H9 (cell line): ENCODE results near the gene IGF1R. TPM values are rescaled to one million over a fixed set of nuclear protein-coding genes. Genes with fewer than 3 reads are reported as not detected.

Experiments
- DNase-seq: peaks from one replicate; pipeline ENCODE4 v3.0.0-alpha.2; 2017
- H2AFZ ChIP-seq: one replicate; pipeline ENCODE4 v1.6.1; 2013; ENCODE audit warnings: mild to moderate bottlenecking, low read length, control low read depth, moderate library complexity
- H2AK5ac ChIP-seq: 2 replicates; pipeline ENCODE4 v1.6.1; 2013; ENCODE audit warnings: low read length, control low read depth, mixed read lengths; ENCODE audit not compliant: insufficient read length
- H2BK120ac ChIP-seq: one replicate; pipeline ENCODE4 v1.6.1; 2013; ENCODE audit warnings: low read depth, mild to moderate bottlenecking, low read length, control low read depth, inconsistent platforms; ENCODE audit not compliant: poor library complexity, severe bottlenecking
- H2BK12ac ChIP-seq: 2 replicates; pipeline ENCODE4 v1.6.1; 2013; ENCODE audit warnings: low read length, control low read depth, mixed read lengths, low read depth; ENCODE audit not compliant: insufficient read length
- H2BK15ac ChIP-seq: 2 replicates; pipeline ENCODE4 v1.6.1; 2013; ENCODE audit warnings: low read depth, low read length, control low read depth
- H2BK20ac ChIP-seq: one replicate; pipeline ENCODE4 v1.6.1; 2013; ENCODE audit warnings: low read depth, mild to moderate bottlenecking, low read length, control low read depth, inconsistent platforms; ENCODE audit not compliant: poor library complexity, severe bottlenecking
- H2BK5ac ChIP-seq: 2 replicates; pipeline ENCODE4 v1.6.1; 2013; ENCODE audit warnings: low read length, control low read depth, mixed read lengths; ENCODE audit not compliant: insufficient read length
- H3K14ac ChIP-seq: 2 replicates; pipeline ENCODE4 v1.6.1; 2013; ENCODE audit warnings: low read length, control low read depth; ENCODE audit not compliant: insufficient read depth
- H3K18ac ChIP-seq: 2 replicates; pipeline ENCODE4 v1.6.1; 2013; ENCODE audit warnings: low read depth, mild to moderate bottlenecking, mixed read lengths, low read length, control low read depth; ENCODE audit not compliant: insufficient read length
- H3K23ac ChIP-seq: 2 replicates; pipeline ENCODE4 v1.6.1; 2013; ENCODE audit warnings: low read length, control low read depth, mixed read lengths, low read depth; ENCODE audit not compliant: insufficient read length
- H3K23me2 ChIP-seq: 2 replicates; pipeline ENCODE4 v1.6.1; 2013; ENCODE audit warnings: low read depth, mild to moderate bottlenecking, mixed read lengths, low read length, control low read depth; ENCODE audit not compliant: insufficient read length, poor library complexity, severe bottlenecking
- H3K27ac ChIP-seq: 2 replicates; pipeline ENCODE4 v1.5.1; 2013; ENCODE audit warnings: low read length, control low read depth, mixed read lengths, low read depth; ENCODE audit not compliant: insufficient read length
- H3K27me3 ChIP-seq: 2 replicates; pipeline ENCODE4 v1.6.1; 2013; ENCODE audit warnings: low read length, control low read depth, inconsistent platforms; ENCODE audit not compliant: insufficient read depth
- H3K4ac ChIP-seq: 2 replicates; pipeline ENCODE4 v1.6.1; 2013; ENCODE audit warnings: low read depth, mild to moderate bottlenecking, control low read depth, inconsistent platforms, low read length, moderate library complexity
- H3K4me1 ChIP-seq: 2 replicates; pipeline ENCODE4 v1.6.1; 2013; ENCODE audit warnings: low read length, control low read depth, inconsistent platforms; ENCODE audit not compliant: insufficient read depth
- H3K4me2 ChIP-seq: 2 replicates; pipeline ENCODE4 v1.6.1; 2013; ENCODE audit warnings: low read length, control low read depth, mixed read lengths; ENCODE audit not compliant: insufficient read length, insufficient read depth
- H3K56ac ChIP-seq: 2 replicates; pipeline ENCODE4 v1.6.1; 2013; ENCODE audit warnings: low read depth, mild to moderate bottlenecking, mixed read lengths, low read length, control low read depth; ENCODE audit not compliant: insufficient read length
- H3K79me1 ChIP-seq: 2 replicates; pipeline ENCODE4 v1.6.1; 2013; ENCODE audit warnings: low read depth, mild to moderate bottlenecking, moderate library complexity, low read length, control low read depth, inconsistent platforms; ENCODE audit not compliant: insufficient read depth, poor library complexity, severe bottlenecking
- H3K79me2 ChIP-seq: 2 replicates; pipeline ENCODE4 v1.6.1; 2013; ENCODE audit warnings: low read length, control low read depth, inconsistent platforms; ENCODE audit not compliant: insufficient read depth
- H3K9ac ChIP-seq: 2 replicates; pipeline ENCODE4 v1.6.1; 2013; ENCODE audit warnings: low read length, control low read depth, mixed read lengths; ENCODE audit not compliant: insufficient read length; ENCODE audit errors: extremely low read depth
- H3K9me3 ChIP-seq: one replicate; pipeline ENCODE4 v1.6.1; 2013; ENCODE audit warnings: low read depth, low read length, inconsistent platforms; ENCODE audit not compliant: control insufficient read depth
- H3T11ph ChIP-seq: one replicate; pipeline ENCODE4 v1.6.1; 2013; ENCODE audit warnings: mild to moderate bottlenecking, low read length, control low read depth, inconsistent platforms
- H4K20me1 ChIP-seq: one replicate; pipeline ENCODE4 v1.6.1; 2013; ENCODE audit not compliant: control insufficient read depth, insufficient read length, insufficient read depth
- H4K5ac ChIP-seq: 2 replicates; pipeline ENCODE4 v1.6.1; 2013; ENCODE audit warnings: low read depth, mild to moderate bottlenecking, mixed read lengths, low read length, control low read depth; ENCODE audit not compliant: insufficient read length
- H4K8ac ChIP-seq: replicated peaks from 2 replicates; pipeline ENCODE4 v1.6.1; 2013; ENCODE audit warnings: low read length, control low read depth, mixed read lengths, low read depth; ENCODE audit not compliant: insufficient read length
- H4K91ac ChIP-seq: 2 replicates; pipeline ENCODE4 v1.6.1; 2013; ENCODE audit warnings: low read depth, mild to moderate bottlenecking, moderate library complexity, mixed read lengths, low read length, control low read depth; ENCODE audit not compliant: insufficient read length
- H3K27ac Mint-ChIP-seq, 3 experiments: 2 replicates in 2 of 3; 3 replicates in 1 of 3; pipeline ENCODE4 v1.8.0; 2020 to 2021; ENCODE audit warnings: mixed read lengths in 3 of 3, mild to moderate bottlenecking in 1 of 3, moderate library complexity in 1 of 3
- H3K27me3 Mint-ChIP-seq: 2 replicates; pipeline ENCODE4 v1.8.0; 2021; ENCODE audit warnings: low read depth, mild to moderate bottlenecking, moderate library complexity, mixed read lengths
- H3K36me3 Mint-ChIP-seq, 3 experiments: 2 replicates in 2 of 3; 3 replicates in 1 of 3; pipeline ENCODE4 v1.8.0; 2020 to 2021; ENCODE audit warnings: low read depth in 3 of 3, mixed read lengths in 3 of 3; ENCODE audit not compliant: insufficient read depth in 1 of 3
- H3K4me1 Mint-ChIP-seq, 2 experiments: 2 replicates each; pipeline ENCODE4 v1.8.0; 2020; ENCODE audit warnings: mixed read lengths in 2 of 2
- H3K4me3 Mint-ChIP-seq, 2 experiments: 2 replicates in 1 of 2; 3 replicates in 1 of 2; pipeline ENCODE4 v1.8.0; 2020 to 2021; ENCODE audit warnings: mild to moderate bottlenecking in 2 of 2, mixed read lengths in 2 of 2, moderate library complexity in 1 of 2
- H3K9me3 Mint-ChIP-seq, 2 experiments: 2 replicates in 1 of 2; 3 replicates in 1 of 2; pipeline ENCODE4 v1.8.0; 2020; ENCODE audit warnings: mild to moderate bottlenecking in 2 of 2, mixed read lengths in 2 of 2, moderate library complexity in 1 of 2
- CTCF ChIP-seq: fragments of 200-600 bp; sonication (generic); conservative IDR thresholded peaks from 3 replicates; pipeline ENCODE4 v1.8.0; 2021; ENCODE audit warnings: antibody characterized with exemption, mild to moderate bottlenecking
- WGBS: extraction: QIAGEN DNeasy Blood & Tissue Kit; methylation state at CpG from one replicate; pipeline ENCODE4 v1.1.7; 2013; ENCODE audit warnings: missing lambda C conversion rate, low lambda C conversion rate, mixed read lengths; ENCODE audit not compliant: insufficient read length; ENCODE audit errors: extremely low coverage; 5-methylcytosine and 5-hydroxymethylcytosine counted together
- total RNA-seq: library from RNA; stranded (reverse); gene quantifications from 2 replicates; pipeline ENCODE4 v1.2.1, GENCODE V29; 2021

IGF1R gene
- total RNA-seq, 1 experiment from 2014 or later = 70.0 TPM

GRCh38 chr15:98938799-98939198 lies 290.5 kb downstream of the IGF1R start:
- H3K4me2 ChIP-seq = no peak overlapping the region
- no peak overlapping the region for H4K8ac ChIP-seq
- H2BK20ac ChIP-seq = no peak overlapping the region
- no peaks in the 10 kb centered on the region for H3K27me3 ChIP-seq
- no peak overlapping the region for H3T11ph ChIP-seq
- no peak overlapping the region for H3K27ac ChIP-seq
- H3K4ac ChIP-seq = no peak overlapping the region
- H2BK12ac ChIP-seq = no peak overlapping the region
- no peaks in the 10 kb centered on the region for H3K23me2 ChIP-seq
- Mint-ChIP-seq H3K27ac (no peak overlapping the region; a peak in 1 of 7 replicates), H3K36me3 (peaks cover 31 to 94% (median 92%) of the 10 kb centered on the region in 3 experiments; a peak in 6 of 7 replicates), H3K4me3 (no peak overlapping the region), H3K9me3 (no peaks in the 10 kb centered on the region), H3K4me1 (peaks cover 5% of the 10 kb centered on the region in 2 experiments; a peak in 1 of 4 replicates), H3K27me3 (no peaks in the 10 kb centered on the region)
- no peaks in the 10 kb centered on the region for H3K4me1 ChIP-seq
- no peaks in the 10 kb centered on the region for H3K9me3 ChIP-seq
- no peak overlapping the region for H2AFZ ChIP-seq
- no peaks in the 10 kb centered on the region for H4K20me1 ChIP-seq
- H3K56ac ChIP-seq = no peak overlapping the region
- TF ChIP-seq CTCF = no peak
- H3K23ac ChIP-seq = no peak overlapping the region
- no peak overlapping the region for H2BK5ac ChIP-seq
- H4K91ac ChIP-seq = no peak overlapping the region
- H2AK5ac ChIP-seq = no peak overlapping the region
- WGBS = no CpG with 5 or more reads among the region's 5 CpGs
- H2BK15ac ChIP-seq = no peak overlapping the region
- H4K5ac ChIP-seq = no peak overlapping the region
- no peaks in the 10 kb centered on the region for H3K79me1 ChIP-seq
- no peak overlapping the region for H3K18ac ChIP-seq
- H2BK120ac ChIP-seq = no peak overlapping the region
- H3K9ac ChIP-seq = no peak overlapping the region
- H3K79me2 ChIP-seq = no peaks in the 10 kb centered on the region
- H3K14ac ChIP-seq = no peak overlapping the region
- no peak for DNase-seq
